Ishikawa (cell line): ENCODE data around the gene TMEM107.

Experiments
- CEBPB ChIP-seq: IDR thresholded peaks from 2 replicates; pipeline ENCODE4 v1.6.1; 2012
- EP300 ChIP-seq: IDR thresholded peaks from 2 replicates; pipeline ENCODE4 v1.6.1; 2012; ENCODE audit warnings: borderline replicate concordance
- NFIC ChIP-seq: IDR thresholded peaks from 2 replicates; pipeline ENCODE4 v1.6.1; 2012
- RAD21 ChIP-seq: IDR thresholded peaks from 2 replicates; pipeline ENCODE4 v1.6.1; 2012; ENCODE audit warnings: low read depth
- TAF1 ChIP-seq: IDR thresholded peaks from 2 replicates; pipeline ENCODE4 v1.6.1; 2012; ENCODE audit warnings: low read depth, mild to moderate bottlenecking
- TCF12 ChIP-seq: IDR thresholded peaks from 2 replicates; pipeline ENCODE4 v1.6.1; 2012; ENCODE audit warnings: low read depth
- TEAD4 ChIP-seq: IDR thresholded peaks from 2 replicates; pipeline ENCODE4 v1.6.1; 2012
- USF1 ChIP-seq: IDR thresholded peaks from 2 replicates; pipeline ENCODE4 v1.6.1; 2012
- YY1 ChIP-seq: IDR thresholded peaks from 2 replicates; pipeline ENCODE4 v1.6.1; 2012; ENCODE audit warnings: low read depth
- ZBTB7A ChIP-seq: IDR thresholded peaks from 2 replicates; pipeline ENCODE4 v1.6.1; 2012; ENCODE audit warnings: low read depth
- TF ChIP-seq, protein P1 (sequence below): IDR thresholded peaks from 2 replicates; pipeline ENCODE4 v1.6.1; 2012
- TF ChIP-seq, protein P2 (sequence below): IDR thresholded peaks from 2 replicates; pipeline ENCODE4 v1.6.1; 2012; ENCODE audit warnings: low read depth, mild to moderate bottlenecking

TMEM107 gene

DNA sequence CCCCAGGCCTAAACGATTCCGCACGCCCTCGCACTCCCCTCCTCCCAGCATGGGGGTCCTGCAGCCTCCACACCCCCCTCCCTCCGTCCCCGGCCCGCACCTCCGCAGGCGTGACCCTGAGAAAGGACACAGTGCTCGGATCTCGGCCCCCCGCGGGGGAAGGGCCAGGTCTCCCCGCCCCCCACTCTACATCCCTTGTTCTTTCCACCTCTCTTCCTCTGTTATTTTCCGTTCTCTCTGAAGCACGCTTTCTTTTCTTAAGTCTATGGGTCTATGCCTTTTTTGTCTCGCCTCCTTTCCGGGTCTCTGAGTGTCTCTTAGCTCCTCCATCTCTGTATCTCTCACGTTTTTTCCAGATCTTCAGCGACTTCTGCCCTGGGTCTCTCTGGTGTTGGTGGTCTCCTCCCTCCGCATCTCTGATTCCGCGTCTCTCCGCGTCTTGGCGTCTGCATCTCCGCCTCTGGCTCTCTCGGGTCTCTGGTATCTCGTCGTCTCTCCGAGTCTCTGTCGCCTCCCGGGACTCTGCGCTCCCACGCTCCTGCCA is 50.2 kb downstream of the TMEM107 start:
- 0 out of 2 replicates have a peak, but pooled peaks have one; percentile 13 for TF ChIP-seq TAF1
- no peak for TF ChIP-seq USF1

- TF ChIP-seq CEBPB (0 out of 2 replicates have a peak, but pooled peaks have one; percentile 30), TCF12 (0 out of 2 replicates have a peak, but pooled peaks have one; percentile 32), NFIC (no peak), TEAD4 (peak; percentile 93), YY1 (0 out of 2 replicates have a peak, but pooled peaks have one; percentile 47), RAD21 (no peak)
Observed at GRCh38 chr17:8125154-8125946, 50.8 kb downstream of the TMEM107 start.

- TF ChIP-seq RAD21, result no peak
- TF ChIP-seq, protein P1, sequence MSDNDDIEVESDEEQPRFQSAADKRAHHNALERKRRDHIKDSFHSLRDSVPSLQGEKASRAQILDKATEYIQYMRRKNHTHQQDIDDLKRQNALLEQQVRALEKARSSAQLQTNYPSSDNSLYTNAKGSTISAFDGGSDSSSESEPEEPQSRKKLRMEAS, result no peak
- no peak for TF ChIP-seq NFIC
- TF ChIP-seq TCF12, result no peak
- TF ChIP-seq, protein P2, sequence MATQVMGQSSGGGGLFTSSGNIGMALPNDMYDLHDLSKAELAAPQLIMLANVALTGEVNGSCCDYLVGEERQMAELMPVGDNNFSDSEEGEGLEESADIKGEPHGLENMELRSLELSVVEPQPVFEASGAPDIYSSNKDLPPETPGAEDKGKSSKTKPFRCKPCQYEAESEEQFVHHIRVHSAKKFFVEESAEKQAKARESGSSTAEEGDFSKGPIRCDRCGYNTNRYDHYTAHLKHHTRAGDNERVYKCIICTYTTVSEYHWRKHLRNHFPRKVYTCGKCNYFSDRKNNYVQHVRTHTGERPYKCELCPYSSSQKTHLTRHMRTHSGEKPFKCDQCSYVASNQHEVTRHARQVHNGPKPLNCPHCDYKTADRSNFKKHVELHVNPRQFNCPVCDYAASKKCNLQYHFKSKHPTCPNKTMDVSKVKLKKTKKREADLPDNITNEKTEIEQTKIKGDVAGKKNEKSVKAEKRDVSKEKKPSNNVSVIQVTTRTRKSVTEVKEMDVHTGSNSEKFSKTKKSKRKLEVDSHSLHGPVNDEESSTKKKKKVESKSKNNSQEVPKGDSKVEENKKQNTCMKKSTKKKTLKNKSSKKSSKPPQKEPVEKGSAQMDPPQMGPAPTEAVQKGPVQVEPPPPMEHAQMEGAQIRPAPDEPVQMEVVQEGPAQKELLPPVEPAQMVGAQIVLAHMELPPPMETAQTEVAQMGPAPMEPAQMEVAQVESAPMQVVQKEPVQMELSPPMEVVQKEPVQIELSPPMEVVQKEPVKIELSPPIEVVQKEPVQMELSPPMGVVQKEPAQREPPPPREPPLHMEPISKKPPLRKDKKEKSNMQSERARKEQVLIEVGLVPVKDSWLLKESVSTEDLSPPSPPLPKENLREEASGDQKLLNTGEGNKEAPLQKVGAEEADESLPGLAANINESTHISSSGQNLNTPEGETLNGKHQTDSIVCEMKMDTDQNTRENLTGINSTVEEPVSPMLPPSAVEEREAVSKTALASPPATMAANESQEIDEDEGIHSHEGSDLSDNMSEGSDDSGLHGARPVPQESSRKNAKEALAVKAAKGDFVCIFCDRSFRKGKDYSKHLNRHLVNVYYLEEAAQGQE, result no peak
Observed at GRCh38 chr17:8124350-8125153, 51.6 kb downstream of the TMEM107 start.

GRCh38 chr17:8123695-8124349 is 52.4 kb downstream of the TMEM107 start, which contains the start of gene HES7:
Gene HES7, minus strand, starts transcription at chr17:8124106. Its CDS starts 22 bp downstream, at chr17:8124084.
- TF ChIP-seq ZBTB7A (0 out of 2 replicates have a peak, but pooled peaks have one; percentile 40), RAD21 (no peak), EP300 (no peak)

DNA sequence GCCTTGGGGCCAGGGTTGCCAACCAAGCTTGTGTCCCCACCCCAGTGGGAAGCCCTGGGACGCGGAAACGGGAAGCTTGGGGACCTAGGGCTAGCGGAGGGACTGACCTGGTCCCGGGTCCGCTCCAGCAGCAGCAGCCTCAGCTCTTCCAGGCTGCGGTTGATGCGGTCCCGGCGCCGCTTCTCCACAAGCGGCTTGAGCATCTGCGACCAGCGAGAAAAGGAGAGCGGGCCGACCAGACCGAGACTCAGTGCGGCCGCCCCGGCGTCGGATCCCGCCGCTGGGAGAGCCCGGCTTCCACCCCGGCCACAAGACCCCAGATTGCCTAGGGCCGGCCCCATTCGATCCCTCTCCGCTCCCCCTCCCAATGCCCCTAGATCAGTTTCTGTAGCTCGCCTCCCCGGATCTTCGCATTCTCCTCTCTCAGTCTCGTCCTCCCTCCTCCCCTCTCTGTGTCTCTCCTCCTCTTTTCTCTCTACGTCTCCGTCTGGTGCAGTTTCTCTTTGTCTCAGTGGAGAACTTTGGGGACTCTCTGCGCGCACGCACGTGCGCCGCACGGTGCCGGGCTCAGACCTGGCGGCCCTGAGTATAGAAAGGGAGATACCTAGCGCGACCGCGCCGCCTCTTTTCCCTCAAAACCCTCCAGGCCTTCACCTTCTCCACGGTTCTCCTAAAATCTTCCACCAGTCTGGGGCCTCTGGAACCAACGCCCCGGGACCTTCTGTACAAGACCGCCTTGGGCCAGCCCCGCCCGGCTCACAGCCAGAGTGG is 53.1 kb downstream of the TMEM107 start:
- TF ChIP-seq, protein P1, result peak; percentile 40; the same call in 1 of the 2 replicates
- 0 out of 2 replicates have a peak, but pooled peaks have one; percentile 4 for TF ChIP-seq TCF12
- TF ChIP-seq TEAD4, result no peak
